GM18861 (cell line): Measurements from ENCODE around the gene MAPK11.

Experiments
- ATAC-seq: cut with Tn5 transposase; IDR thresholded peaks from one replicate; pipeline ENCODE4 v1.9.1; 2021; ENCODE audit not compliant: unreplicated experiment

Gene MAPK11

DNA sequence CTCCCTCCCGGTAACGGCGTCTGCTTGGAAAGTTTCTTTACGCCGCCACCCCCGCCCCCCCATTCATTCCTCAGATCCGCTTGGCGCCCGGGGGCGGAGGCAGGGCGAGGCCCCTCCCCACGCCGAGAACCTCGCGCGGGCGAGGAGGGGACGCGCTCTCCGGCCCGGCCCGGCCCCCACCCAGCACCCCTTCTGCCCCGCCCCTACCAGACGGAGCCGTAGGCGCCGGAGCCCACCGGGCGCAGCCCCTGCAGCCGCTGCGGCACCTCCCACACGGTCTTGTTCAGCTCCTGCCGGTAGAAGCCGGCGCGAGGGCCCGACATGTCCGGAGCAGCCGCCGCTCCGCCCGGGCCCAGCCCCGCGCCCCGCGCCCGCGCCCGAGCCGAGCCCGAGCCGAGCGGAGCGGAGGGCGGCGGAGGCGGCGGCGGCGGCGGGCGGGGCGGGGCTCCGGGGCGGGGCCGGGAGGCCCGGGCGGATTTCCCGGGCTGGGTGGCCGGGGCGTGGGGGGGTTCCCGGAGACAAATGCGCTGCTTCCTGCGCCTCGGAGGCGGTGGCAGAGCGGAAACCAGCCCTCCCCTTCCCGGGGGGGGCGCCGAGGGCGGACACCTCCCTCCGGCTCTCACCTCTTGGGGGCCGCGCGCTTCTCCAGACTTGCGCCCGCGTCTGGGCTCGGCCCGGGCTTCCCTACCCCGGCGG, at the start of gene MAPK11:
Gene MAPK11 (minus strand): TSS at position 411 of the 696 bp plus-strand sequence. CDS start 88 bp downstream, at position 323.
- ATAC-seq: no peak

DNA sequence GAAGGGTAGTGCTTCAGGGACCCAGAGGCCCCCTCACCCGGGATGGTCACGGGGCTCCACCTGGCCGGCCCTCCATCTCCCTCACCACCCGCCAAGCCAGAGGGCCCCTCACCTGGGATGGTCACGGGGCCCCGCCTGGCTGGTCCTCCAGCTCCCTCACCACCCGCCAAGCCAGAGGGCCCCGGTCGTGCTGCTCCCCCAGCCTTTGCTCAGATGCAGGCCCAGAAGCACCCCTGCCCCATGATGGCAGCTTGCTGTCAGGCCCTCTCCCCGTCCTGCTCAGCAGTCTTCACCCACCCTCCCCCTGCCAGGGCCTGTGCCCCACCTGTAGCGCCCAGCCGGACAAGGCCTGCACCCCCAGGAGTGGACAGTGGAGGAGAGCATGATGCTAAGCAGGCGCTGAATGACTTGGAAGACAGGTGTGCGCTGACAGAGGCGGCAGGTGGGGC, 49.3 kb upstream of the MAPK11 start:
- ATAC-seq: no peak

DNA sequence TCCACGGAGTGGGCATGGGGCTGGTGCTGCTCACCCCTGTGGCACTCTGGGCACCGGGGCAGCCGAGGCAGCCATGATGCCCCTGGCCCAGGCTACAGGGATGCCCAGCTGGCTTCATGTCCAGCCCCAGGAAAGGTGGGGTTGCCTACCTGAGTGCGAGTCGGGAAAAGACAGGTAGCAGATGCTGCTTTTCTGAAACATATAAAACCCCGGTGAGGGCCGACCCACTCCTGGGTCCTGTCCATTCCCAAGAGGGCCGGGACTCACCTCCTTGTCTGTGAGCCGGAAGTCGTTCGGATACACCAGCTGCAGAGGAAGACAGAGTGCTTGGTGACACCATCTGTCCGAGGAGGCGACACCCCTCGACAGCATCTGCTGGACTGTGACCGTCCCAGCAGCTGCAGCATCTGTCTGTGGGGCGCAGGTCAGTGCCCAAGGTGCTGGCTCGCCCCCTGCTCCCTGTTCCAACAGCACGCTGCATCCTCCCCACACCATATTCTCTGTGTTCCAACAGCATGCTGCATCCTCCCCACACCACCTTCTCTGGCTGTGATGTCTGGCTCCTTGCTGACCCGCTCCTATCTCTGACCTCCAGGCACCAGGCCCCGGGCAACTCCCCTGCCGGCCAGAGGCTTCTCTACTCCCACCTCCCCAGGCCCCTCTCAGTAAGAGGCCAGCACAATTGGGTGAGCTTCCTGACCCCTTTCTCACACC, 48.7 kb upstream of the MAPK11 start:
- ATAC-seq: no peak

DNA sequence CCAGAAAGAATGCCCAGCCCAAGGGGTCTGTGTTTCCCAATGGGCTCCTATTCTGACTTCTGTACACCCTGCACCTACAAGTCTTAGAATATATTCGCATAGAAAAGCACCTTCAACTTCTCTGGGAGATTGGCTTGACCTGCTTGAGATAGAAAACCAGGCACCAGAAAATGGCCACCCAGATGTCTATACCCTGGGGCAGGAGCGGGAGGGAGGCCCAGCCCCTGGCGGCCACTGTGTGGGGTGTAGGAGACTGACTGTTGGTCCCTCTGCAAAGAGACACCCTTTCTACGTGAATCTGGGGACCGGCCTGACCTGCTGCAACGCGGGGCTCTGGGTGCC, 48.1 kb upstream of the MAPK11 start:
- no peak for ATAC-seq

DNA sequence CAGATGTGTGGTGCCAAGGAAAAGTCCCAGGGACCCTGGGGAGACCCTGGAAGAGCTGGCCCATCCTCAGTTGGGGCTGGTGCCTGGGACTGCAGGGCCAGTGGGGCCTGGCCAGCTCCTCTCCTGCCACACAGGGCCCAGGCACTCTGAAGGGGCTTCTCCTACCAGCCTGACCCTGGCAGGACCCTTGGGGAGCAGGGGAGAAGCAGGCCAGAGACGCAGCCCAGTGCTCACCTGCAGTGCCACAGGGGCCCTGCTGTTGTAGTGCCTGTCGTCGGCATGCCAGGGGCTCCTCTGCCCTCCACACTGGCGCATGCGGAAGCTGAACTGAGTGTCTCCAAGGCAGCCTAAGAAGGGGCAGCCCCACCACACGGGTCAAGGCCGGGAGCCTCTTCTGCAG, 47.5 kb upstream of the MAPK11 start:
- ATAC-seq: no peak

DNA sequence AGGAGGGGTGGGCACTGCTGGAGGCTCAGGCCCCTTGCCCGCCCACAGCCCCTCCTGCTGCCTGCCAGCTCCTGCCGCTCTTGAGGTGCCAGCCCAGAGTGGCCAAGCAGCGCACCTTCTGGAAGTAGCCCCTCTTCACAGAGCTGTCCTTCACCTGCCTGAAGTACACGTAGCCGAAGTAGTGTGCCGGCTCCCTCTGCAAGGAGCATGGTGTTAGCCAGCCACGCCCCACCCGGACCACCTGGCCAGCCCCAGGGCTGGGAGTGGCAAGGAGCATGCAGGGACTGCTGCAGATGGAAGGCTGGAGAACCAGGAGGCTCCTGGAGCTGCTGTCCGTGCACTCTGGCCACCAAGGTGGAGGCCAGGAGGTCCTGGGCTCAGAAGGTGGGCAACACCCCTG, 47.0 kb upstream of the MAPK11 start:
- ATAC-seq: no peak

DNA sequence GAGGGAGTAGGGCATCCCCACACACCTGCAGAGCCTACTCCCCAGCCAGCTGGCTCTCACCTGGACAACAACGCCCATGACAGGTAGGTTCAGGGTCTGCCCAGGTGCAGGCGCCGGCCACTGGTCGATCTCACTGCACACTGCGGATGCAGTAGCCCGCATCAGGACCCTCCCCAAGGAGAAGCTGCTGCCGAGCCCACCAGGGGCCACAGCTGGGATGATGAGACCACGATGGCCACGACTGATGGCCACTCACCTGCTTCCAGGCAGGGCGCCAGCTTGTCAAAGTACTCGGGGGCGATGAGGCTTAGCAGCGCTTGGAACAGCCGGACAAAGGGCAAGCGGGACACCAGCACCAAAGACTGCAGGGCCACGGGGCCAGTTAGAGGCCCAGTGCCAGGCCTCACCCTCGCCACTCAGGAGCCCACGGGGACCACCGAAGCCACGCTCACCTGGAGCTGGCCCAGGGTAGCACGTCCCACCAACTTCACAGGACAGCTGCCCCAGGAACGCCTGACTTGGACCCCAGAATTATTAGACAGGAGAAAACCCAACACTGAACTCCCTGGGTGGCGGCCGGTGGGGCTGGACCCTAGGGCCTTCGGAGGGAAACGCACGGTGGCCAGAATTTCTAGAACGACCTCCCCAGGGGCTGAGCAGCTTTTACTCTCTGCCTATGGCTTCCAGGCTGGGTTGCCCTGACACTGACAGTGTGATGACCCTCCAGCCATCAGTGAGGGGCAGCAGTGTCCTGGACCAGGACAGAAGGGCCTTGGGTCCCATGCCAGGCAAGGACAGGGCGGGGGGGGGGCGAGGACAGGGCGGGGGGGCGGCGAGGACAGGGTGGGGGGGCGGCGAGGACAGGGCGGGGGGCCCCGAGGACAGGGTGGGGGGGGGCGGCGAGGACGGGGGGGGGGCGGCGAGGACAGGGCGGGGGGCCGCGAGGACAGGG, 46.2 kb upstream of the MAPK11 start:
- ATAC-seq: no peak

DNA sequence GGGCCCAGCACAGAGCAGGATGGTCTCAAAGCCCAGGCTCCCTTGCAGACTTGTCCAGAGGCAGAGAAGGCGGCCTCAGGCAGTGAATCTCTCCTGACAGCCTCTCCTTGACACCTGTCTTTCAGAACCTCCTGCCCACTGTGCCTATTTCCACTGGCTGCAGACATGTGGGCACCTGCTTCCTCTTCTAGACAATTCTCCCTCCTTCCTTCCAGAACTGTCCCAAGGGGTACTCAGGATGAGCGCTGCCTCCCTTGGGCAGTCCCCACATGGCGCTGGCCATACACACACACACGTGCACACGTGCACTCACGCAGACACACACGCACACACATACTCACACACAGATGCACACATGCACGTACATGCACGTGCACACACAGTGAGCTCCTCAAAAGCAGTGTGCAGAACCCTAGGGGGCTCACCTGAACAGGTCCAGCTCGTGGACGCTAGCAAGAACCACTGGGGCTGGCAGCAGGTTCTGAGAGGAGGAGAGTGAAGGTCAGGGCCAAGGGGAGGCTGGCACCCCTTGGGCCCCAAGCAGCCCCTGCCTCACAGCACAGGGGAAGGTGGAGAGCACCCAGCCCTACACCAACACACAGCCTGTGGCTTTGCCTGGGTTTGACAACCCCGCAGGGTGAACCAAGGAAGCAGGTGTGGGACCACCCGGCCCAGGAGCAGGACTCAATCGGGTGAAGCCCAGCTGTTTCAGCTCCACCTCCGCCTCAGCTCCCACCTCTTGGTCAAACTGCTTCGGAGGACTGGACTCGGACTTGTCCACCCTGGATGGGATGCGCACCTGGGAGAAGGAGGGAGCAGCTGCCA, 45.3 kb upstream of the MAPK11 start:
- ATAC-seq: no peak

DNA sequence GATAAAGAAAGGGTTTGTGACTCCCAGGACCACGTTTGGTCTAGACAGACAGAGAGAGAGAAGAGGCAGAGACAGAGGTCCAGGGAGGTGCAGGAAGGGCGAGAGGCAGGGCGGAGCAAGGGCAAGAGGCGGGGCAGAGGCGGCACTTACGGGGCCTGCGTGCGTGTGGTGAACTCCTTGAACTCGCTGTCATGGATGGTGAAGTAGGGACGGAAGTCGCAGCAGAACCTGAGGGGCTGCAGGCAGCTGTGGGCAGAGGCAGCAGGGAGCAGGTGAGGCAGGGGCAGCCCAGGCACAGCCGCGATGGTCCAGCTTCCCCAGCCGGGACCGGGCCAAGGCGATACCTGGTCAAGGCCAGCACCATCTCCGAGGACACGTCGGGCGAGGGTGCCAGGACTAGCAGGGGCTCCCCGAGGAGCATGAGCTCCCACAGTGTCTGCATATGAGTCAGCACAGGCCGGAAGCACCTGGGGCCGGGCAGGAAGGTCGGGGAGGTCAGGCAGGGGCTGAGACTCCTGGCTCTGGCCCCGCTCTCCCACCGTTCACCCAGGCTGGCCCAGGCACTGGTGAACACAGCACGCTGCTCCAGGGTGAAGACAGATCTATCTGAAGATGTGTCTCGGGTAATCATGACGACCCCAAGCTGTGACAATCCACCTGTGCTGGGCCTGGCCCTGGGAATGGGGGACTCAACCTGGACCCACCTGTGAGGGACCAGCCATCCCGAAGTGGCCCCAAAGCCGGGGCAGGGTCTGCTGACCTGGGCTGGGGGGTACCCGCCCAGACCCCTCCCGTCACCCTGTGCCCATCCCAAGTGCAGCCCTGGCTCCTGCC, 44.5 kb upstream of the MAPK11 start:
- peak; percentile 60 for ATAC-seq

DNA sequence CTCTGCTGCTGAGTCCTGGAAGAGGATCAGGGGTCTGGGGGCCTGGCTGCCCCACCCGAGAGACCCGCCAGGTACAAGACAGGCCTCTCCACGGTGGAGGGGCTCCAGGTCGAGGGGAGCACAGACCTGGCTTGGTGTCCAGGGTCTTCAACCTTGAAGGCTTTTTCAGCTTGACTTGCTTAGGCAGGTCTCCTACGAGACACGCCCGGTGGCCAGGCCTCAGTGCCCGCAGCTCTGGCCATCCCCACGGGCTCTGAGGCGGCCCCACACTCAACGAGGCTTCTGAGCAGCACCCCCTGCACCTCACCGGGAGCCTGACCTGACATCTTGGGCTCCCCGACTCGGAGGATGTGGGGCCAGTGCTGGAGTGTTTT, 43.9 kb upstream of the MAPK11 start:
- ATAC-seq: no peak

DNA sequence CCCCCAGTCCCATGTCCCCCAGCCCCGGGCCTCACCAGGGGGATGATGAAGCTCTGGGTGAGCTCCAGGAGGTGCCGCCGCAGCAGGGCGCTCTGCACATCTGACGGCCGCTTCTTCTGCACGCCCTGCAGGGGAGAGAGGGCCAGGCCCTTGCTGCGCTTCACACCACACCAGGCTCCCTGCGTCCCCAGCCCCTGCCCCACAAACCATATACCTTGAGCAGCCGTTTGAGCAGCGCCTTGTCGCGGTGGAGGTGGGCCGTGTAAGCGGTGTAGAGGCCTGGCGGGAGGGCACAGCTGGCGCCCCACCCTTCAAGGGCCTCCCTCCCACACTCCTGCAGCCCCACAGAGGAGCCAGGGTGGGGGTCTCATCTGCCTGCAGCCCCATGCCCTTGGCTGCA, 43.4 kb upstream of the MAPK11 start:
- no peak for ATAC-seq

DNA sequence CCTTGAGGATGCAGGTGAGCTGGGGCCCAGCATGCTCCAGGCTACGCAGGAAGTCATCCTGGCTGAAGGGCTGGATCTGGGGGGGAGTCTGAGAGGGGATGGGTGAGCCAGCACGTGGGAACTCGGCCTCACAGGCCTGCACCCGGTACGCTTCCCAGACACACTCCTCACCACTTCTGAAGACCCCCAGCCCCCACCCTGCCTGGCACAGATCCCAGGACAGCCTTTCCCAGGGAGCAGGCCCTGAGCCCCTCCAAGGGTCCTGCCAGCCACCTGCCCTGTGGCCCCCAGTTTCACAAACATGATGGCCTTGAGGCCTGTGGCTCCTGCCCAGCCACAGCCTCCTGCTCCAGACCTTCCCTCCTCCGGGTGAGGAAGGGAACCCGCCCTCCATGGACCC, 42.8 kb upstream of the MAPK11 start:
- ATAC-seq: no peak

DNA sequence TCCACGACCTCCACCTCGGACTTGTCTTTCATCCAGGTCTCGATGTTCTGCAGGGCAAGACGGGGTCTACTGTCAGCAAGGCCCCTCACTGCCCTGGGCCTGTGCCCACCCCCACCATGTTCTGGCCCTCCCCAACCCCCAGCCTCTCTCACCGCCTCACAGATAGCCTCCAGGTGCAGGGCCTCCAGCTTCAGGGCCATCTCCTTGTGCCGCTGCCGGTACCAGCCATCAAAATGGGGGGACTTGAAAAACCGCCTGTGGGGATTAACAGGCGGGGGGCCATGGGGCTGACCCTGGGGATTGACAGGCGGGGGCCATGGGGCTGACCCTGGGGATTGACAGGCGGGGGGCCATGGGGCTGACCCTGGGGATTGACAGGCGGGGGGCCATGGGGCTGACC, 42.2 kb upstream of the MAPK11 start:
- ATAC-seq: no peak

DNA sequence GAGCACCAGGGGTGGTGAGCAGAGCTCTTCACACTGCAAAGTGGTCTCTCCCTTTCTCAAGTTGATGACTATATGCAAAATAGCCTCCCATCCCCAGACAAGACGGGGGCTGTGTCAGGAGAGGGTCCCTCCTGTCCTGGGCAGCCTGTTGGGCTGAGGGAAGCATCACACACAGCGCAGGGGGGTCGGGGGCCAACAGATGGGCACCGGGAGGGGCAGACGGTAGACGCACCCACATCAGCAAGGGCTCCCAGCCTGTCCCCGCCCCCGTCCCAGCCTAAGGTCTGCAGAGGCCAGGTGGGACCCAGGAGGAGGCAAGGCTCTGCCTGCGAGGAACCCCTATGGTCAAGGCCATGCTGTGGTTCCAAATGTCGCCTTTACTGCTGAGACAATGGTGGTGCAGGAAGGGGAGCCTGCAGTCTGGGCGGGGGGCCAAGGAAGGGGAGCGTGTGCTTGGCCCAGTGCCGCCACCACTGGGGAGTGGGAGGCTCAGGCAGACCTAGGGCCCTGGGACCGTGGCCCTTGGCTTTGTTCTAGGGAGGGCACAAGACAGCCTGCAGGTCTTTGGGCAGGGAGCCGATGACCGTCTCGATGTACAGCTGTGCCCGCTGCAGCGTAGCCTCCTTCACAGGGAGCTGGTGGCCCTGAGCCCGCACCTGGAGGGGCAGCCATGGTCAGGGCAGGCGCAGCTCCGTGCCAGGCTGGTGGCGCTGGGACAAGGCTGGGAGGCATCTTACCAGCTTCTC, 41.6 kb upstream of the MAPK11 start:
- ATAC-seq: no peak

DNA sequence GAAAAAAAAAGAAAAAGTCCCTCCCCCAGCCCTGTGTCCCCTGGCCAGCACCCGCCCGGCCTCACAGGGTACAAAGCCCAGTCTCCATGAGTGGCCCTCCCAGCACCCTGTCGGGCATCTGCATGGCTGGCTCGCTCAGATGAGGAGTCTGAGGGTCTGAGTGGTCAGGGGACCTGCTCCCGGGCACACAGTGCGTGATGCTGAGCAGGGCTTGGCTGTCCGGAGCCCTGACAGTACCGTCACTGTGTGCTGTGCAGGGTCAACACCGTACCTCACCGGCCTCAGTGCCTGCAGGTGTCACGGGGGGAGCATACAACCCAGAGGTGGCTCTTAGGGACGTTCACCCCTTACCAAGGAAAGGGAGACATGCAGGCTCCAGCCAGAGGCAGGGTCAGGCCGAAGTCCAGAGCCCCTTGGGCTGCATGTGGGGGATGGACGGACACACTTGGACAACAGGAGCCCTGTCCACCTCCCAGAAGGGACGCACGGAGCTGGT, 40.8 kb upstream of the MAPK11 start:
- ATAC-seq: no peak

DNA sequence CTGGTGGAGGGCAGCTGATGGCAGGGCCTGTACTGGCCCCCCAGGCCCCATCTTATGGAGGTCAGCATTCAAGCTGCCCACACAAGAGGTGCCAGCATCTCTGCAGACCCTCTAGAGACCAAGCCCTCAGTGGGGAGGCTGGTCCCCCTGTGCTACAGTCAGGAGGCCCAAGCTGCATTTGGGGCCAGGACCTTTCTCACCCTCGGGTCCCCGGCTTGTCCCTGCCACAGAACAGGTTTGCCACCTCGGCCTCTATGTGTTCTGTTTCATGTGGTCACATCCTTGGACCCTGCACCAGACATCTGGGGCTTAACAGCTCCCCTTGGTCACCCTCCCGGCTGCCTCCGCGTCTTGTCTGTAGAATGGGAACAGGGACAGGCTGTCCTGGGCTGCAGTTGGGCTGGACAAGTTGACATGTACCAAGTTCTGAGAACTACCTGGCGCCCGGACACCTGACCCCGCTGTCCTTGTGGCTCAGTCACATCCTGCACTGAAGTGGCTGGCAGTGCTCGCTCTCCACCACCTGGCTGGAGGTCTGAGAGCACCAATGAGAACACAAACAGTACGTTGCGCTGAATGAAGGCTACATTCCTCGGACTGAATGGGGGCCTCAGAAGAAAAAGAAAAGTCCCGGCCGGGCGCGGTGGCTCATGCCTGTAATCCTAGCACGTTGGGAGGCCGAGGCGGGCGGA, 40.0 kb upstream of the MAPK11 start:
- ATAC-seq: no peak

DNA sequence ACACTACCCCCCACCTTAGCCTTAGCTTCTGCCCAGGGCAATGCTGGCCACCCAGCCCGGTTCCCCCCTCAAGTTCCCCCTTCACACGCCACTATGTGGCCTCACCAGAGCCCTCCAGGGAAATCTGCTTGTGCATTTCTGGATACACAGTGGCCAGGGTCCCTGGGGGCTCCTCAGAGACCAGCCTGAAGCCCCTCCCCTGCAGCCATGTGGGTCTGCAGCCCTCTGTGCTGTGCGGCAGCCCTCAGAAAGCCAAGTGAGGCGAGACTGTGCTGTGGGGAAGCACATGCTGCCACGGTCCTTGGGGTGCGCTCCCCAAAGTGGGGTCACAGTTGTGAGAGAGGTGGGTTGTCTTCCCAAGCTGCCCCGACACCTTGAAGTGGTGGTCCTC, 39.4 kb upstream of the MAPK11 start:
- ATAC-seq: no peak

DNA sequence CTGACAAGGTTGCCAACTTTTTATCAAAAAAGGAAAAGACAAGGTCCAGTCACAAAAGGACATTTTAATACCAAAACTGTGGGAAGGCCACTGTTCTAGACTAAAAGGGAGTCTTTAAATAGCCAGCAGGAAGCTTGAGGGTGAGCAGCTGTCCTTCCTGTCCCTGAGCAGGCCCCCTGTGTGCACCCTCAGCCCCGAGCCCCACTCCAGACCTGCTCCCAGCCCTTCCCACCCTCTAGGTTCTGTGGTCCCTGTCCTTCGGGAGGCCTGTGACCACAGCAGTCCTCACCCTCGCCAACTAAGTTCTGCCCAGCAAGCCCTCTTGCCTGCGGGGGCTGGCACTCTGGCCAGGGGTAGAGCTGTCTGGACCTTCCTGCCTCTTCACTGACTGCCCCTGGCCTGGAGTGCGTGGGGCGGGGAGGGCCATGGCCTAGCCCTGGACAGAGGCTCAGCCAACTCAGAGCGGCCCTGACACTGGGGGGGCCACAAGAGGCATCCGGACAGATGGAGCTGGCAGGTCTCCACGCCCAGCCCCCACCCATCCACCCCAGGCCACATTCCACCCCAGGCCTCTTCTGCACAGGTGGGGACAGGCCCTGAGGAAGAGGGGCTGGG, 38.9 kb upstream of the MAPK11 start:
- ATAC-seq: no peak
